Upper lobe of left lung (tissue), 4 donors: ENCODE data around the gene BNIP5.

Source experiments
- CTCF ChIP-seq, 6 experiments: fragments of 450-650 bp in 4 of 6; fragments of 200-600 bp in 2 of 6; sonication (generic) in 2 of 6; IDR thresholded peaks; one replicate each; pipeline ENCODE4 v1.5.1; 2016 to 2019; ENCODE audit warnings: antibody characterized with exemption in 6 of 6
- EP300 ChIP-seq, 4 donors: sonication (generic); formaldehyde crosslinking; IDR thresholded peaks; one replicate each; pipeline ENCODE4 v1.5.1; 2017; ENCODE audit warnings: antibody characterized with exemption in 4 of 4, control low read depth in 2 of 4
- POLR2A ChIP-seq, 4 donors: fragments of 450-650 bp; IDR thresholded peaks; one replicate each; pipeline ENCODE4 v1.5.1; 2016 to 2017; ENCODE audit warnings: antibody characterized with exemption in 4 of 4, mild to moderate bottlenecking in 2 of 4
- POLR2AphosphoS5 ChIP-seq, 2 donors: sonication (generic); formaldehyde crosslinking; IDR thresholded peaks; one replicate each; pipeline ENCODE4 v1.5.1; 2017; ENCODE audit warnings: antibody characterized with exemption in 2 of 2

DNA sequence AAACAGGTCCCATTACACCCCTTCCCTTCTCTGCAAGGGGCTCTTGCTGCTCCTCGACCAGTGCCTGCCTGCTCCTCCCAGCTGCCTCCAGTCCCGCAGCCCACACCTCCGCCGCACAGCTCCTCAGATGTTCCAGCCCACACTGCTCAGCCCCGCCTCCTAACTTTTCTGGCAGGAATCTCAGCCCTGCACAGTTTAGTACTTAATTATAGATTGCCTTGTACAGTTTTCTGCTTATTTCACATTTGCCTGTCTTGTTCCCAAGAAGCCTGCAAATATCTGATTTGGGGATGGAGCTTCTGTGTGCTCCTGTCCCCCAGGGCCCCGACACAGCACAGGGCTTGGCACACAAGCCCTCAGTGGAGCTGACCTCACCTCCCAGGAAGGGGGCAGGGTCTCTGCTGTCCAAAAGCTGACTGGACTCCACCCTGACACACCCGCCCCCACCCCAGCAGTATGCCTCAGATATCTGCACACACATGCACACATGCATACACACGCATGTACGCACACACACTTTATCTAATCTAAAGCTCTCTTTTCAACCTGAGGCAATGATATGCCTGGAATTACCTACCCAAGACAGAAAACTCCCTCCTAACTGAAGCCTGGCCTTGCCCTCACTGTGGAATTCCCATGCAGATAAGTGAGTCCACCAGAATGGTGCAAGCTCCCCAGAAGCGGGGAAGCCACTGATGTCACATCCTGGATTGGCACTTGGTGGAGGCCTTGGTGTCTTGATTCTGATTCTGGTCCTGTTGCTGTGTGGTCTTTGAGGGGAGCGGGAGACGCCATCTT is 68.0 kb downstream of the BNIP5 start:
- TF ChIP-seq EP300 (IDR thresholded peaks at IDR 0.05) (no peak), POLR2A (IDR thresholded peaks at IDR 0.05) (no peak), CTCF (IDR thresholded peaks at IDR 0.05) (no peak), POLR2AphosphoS5 (IDR thresholded peaks at IDR 0.05) (no peak)
